Measurements from ENCODE around the gene ALOX12. TPM values are rescaled to one million over a fixed set of nuclear protein-coding genes. Genes with fewer than 3 reads are reported as not detected.

Gene ALOX12
- total RNA-seq, 1 experiment from 2014 or later: not detected

DNA sequence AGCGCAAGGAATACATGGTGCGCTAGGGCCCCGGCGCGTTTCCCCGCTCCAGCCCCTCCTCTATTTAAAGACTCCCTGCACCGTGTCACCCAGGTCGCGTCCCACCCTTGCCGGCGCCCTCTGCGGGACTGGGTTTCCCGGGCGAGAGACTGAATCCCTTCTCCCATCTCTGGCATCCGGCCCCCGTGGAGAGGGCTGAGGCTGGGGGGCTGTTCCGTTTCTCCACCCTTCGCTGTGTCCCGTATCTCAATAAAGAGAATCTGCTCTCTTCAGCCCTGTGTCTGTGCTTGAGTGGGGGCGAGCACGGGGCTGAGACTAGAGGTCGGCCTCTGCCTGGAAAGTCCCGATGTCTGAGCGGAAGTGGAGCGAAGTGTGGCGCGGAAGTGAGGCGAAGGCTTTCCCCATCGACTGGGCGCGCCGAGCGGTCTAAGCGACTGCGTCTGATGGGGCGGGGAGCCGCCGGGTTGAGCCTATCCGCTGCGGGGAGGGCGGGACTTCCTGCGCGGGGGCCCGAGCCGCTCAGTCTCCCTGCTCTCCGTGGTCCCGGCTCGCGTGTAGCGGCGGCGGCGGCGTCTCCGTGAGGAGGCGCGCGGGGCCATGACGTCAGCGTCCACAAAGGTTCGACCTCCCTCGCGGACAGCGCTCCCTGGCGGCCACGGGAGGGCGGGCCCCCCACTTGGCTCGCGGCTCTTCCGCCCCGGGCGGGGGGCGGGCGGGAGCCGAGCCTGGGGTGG is 18.6 kb downstream of the ALOX12 start:
- H3K79me2 ChIP-seq (ENCODE audit: insufficient read depth, low read length): peaks cover 48% of the 10 kb centered on the region
- POLR2A ChIA-PET: interaction anchor here (1.0 to 1.5 kb wide), 2 partner anchors 9 to 170 kb away, joined by 3 to 4 read pairs; no protein-coding TSS in a partner anchor
- H3K9me3 ChIP-seq (ENCODE audit: control insufficient read depth in 1 of 2, insufficient read depth in 1 of 2, low read depth in 1 of 2, low read length in 2 of 2): no peaks in the 10 kb centered on the region
- CTCF ChIA-PET: interaction anchor here (0.7 to 1.7 kb wide), 6 partner anchors 10 to 347 kb away, joined by 3 to 7 read pairs (median 4); partner anchors contain the start of gene ALOX12
- peak overlapping the region; percentile 61 to 74 for H3K4me3 ChIP-seq (replicated peaks in 1 of 2; ENCODE audit: low read depth in 1 of 2, low read length in 2 of 2)
- peak overlapping the region; percentile 100 for H3K4me2 ChIP-seq (ENCODE audit: low read length)
- no peak overlapping the region for H2AFZ ChIP-seq (ENCODE audit: low read depth, low read length, poor library complexity, severe bottlenecking)
- ATAC-seq (peak; percentile 92), DNase-seq (ENCODE audit: low read depth, low spot score) (peak; percentile 85)
- H3K36me3 ChIP-seq (ENCODE audit: control insufficient read depth in 1 of 2, insufficient read depth in 2 of 2, low read length in 2 of 2): no peaks in the 10 kb centered on the region
- H3K27ac ChIP-seq (ENCODE audit: low read depth, low read length): peak overlapping the region; percentile 94
- RAD21 ChIA-PET (ENCODE audit: low non-redundant PET in 1 of 2, low total read pairs in 2 of 2, uncharacterized antibody in 2 of 2, unreplicated experiment in 2 of 2): no interaction called here
- H3K9ac ChIP-seq (ENCODE audit: low read length): peak overlapping the region; percentile 98
- H4K20me1 ChIP-seq (ENCODE audit: insufficient read depth): no peaks in the 10 kb centered on the region
- H3K9me2 ChIP-seq (ENCODE audit: insufficient read depth): no peaks in the 10 kb centered on the region
- H3K27me3 ChIP-seq (ENCODE audit: insufficient read depth, low read length): no peaks in the 10 kb centered on the region
- no TSS peak for BruUV-seq (replicated peaks)
- intact Hi-C loops (cut with micrococcal nuclease): no loop called here
- peaks cover 11 to 27% of the 10 kb centered on the region in 2 experiments; a peak in 3 of 4 replicates for H3K4me1 ChIP-seq (ENCODE audit: control insufficient read depth in 1 of 2, insufficient read depth in 2 of 2, low read length in 2 of 2)
- TF ChIP-seq SP1 (IDR thresholded peaks at IDR 0.05; ENCODE audit: low read depth): peak; percentile 68
- peak; percentile 46 for TF ChIP-seq YY1 (IDR thresholded peaks at IDR 0.05; ENCODE audit: extremely low read depth, insufficient replicate concordance, low read depth, low read length)
- no peak for TF ChIP-seq ZNF274 (IDR thresholded peaks at IDR 0.05; ENCODE audit: low read depth, low read length)
- peak; percentile 88 for TF ChIP-seq POLR2AphosphoS5 (IDR thresholded peaks at IDR 0.05; ENCODE audit: low read depth, low read length)
- peak; percentile 71; the same call in 1 of the 2 replicates for TF ChIP-seq MAX (IDR thresholded peaks at IDR 0.05)
- TF ChIP-seq, protein P1, sequence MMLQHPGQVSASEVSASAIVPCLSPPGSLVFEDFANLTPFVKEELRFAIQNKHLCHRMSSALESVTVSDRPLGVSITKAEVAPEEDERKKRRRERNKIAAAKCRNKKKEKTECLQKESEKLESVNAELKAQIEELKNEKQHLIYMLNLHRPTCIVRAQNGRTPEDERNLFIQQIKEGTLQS (IDR thresholded peaks at IDR 0.05): no peak
- peak; percentile 60; the same call in 1 of the 2 replicates for TF ChIP-seq SIN3A (IDR thresholded peaks at IDR 0.05; ENCODE audit: low read depth)
- TF ChIP-seq CBX3 (IDR thresholded peaks at IDR 0.05; ENCODE audit: low read depth): no peak
- no peak for TF ChIP-seq EGR1 (IDR thresholded peaks at IDR 0.05; ENCODE audit: low read depth)
- no peak for TF ChIP-seq EZH2phosphoT487 (IDR thresholded peaks at IDR 0.05; ENCODE audit: borderline replicate concordance)
- TF ChIP-seq SRF (IDR thresholded peaks at IDR 0.05; ENCODE audit: low read depth): no peak
- TF ChIP-seq POLR2A (IDR thresholded peaks at IDR 0.05; ENCODE audit: borderline replicate concordance, extremely low read depth, insufficient read depth, insufficient read length): peak; percentile 51
- TF ChIP-seq ELF1 (IDR thresholded peaks at IDR 0.05; ENCODE audit: borderline replicate concordance, low read depth): no peak; the same call in 1 of the 2 replicates
- no peak for TF ChIP-seq FOSL1 (IDR thresholded peaks at IDR 0.05; ENCODE audit: low read depth)
- TF ChIP-seq, protein P2, sequence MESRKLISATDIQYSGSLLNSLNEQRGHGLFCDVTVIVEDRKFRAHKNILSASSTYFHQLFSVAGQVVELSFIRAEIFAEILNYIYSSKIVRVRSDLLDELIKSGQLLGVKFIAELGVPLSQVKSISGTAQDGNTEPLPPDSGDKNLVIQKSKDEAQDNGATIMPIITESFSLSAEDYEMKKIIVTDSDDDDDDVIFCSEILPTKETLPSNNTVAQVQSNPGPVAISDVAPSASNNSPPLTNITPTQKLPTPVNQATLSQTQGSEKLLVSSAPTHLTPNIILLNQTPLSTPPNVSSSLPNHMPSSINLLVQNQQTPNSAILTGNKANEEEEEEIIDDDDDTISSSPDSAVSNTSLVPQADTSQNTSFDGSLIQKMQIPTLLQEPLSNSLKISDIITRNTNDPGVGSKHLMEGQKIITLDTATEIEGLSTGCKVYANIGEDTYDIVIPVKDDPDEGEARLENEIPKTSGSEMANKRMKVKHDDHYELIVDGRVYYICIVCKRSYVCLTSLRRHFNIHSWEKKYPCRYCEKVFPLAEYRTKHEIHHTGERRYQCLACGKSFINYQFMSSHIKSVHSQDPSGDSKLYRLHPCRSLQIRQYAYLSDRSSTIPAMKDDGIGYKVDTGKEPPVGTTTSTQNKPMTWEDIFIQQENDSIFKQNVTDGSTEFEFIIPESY (IDR thresholded peaks at IDR 0.05; ENCODE audit: extremely low read depth, insufficient replicate concordance, low read length): no peak
- no peak for TF ChIP-seq CEBPB (IDR thresholded peaks at IDR 0.05; ENCODE audit: low read depth)
- TF ChIP-seq, protein P3, sequence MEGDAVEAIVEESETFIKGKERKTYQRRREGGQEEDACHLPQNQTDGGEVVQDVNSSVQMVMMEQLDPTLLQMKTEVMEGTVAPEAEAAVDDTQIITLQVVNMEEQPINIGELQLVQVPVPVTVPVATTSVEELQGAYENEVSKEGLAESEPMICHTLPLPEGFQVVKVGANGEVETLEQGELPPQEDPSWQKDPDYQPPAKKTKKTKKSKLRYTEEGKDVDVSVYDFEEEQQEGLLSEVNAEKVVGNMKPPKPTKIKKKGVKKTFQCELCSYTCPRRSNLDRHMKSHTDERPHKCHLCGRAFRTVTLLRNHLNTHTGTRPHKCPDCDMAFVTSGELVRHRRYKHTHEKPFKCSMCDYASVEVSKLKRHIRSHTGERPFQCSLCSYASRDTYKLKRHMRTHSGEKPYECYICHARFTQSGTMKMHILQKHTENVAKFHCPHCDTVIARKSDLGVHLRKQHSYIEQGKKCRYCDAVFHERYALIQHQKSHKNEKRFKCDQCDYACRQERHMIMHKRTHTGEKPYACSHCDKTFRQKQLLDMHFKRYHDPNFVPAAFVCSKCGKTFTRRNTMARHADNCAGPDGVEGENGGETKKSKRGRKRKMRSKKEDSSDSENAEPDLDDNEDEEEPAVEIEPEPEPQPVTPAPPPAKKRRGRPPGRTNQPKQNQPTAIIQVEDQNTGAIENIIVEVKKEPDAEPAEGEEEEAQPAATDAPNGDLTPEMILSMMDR (IDR thresholded peaks at IDR 0.05 in 2 of 3, conservative IDR thresholded peaks at IDR 0.05 in 1 of 3; ENCODE audit: borderline replicate concordance in 1 of 3, insufficient read depth in 1 of 3, low read depth in 2 of 3, low read length in 2 of 3): peak in 2 of 3 experiments; percentile 52 to 56; a peak in 4 of 6 replicates
- TF ChIP-seq, protein P4, sequence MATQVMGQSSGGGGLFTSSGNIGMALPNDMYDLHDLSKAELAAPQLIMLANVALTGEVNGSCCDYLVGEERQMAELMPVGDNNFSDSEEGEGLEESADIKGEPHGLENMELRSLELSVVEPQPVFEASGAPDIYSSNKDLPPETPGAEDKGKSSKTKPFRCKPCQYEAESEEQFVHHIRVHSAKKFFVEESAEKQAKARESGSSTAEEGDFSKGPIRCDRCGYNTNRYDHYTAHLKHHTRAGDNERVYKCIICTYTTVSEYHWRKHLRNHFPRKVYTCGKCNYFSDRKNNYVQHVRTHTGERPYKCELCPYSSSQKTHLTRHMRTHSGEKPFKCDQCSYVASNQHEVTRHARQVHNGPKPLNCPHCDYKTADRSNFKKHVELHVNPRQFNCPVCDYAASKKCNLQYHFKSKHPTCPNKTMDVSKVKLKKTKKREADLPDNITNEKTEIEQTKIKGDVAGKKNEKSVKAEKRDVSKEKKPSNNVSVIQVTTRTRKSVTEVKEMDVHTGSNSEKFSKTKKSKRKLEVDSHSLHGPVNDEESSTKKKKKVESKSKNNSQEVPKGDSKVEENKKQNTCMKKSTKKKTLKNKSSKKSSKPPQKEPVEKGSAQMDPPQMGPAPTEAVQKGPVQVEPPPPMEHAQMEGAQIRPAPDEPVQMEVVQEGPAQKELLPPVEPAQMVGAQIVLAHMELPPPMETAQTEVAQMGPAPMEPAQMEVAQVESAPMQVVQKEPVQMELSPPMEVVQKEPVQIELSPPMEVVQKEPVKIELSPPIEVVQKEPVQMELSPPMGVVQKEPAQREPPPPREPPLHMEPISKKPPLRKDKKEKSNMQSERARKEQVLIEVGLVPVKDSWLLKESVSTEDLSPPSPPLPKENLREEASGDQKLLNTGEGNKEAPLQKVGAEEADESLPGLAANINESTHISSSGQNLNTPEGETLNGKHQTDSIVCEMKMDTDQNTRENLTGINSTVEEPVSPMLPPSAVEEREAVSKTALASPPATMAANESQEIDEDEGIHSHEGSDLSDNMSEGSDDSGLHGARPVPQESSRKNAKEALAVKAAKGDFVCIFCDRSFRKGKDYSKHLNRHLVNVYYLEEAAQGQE (IDR thresholded peaks at IDR 0.05; ENCODE audit: low read depth): no peak
- TF ChIP-seq ZFX (IDR thresholded peaks at IDR 0.05): peak; percentile 27; the same call in 1 of the 2 replicates

Measured in HCT116 (cell line).